Cortex of kidney (tissue), 1 donor: Measurements from ENCODE around the gene POLG.

Experiments
- DNase-seq: peaks from one replicate; lab custom pipeline; 2025; lab: John Stamatoyannopoulos, UW

The POLG gene

DNA sequence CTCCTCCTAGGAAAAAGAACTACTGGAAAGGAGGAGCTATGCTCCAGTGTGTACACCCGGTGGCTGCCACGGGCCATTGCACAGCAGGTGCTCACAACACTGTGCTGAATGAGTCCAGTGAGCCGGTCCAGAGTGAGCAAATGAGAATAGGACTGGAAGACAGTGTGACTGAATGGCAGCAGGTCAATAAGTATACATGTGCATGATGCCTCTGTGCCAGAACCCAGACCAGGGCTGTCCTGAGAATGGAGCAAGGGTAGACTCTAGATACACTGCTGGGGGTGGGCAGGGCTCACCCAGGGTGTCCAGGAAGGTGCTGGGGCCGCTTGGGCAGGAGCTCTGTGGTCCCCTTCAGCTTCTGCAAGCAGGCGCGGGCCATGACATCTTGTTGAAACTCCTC, 8.3 kb downstream of the POLG start:
- no peak for DNase-seq

- DNase-seq: no peak
These were observed 9.4 kb downstream of the POLG start for GRCh38 chr15:89325039-89325803.

DNA sequence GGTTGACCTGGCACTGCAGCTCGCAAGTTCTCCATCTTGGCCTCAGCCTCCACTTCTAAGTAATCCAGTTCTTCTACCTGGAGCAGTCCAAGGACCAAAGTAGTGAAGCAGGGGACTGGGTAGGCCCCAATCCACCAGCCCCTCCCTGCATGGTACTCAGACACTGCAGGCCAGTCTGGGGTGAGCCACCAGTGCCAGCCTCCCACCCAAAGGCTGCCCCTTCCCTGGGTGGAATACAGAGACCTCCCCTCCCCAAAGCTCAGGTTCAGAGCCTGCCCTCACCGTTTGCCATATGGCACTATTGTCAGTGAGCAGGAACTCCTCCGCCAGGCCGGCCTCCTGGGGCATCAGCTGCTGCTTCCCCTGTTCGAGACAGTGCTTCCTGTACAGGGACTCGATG, 10.8 kb downstream of the POLG start:
- no peak for DNase-seq

DNA sequence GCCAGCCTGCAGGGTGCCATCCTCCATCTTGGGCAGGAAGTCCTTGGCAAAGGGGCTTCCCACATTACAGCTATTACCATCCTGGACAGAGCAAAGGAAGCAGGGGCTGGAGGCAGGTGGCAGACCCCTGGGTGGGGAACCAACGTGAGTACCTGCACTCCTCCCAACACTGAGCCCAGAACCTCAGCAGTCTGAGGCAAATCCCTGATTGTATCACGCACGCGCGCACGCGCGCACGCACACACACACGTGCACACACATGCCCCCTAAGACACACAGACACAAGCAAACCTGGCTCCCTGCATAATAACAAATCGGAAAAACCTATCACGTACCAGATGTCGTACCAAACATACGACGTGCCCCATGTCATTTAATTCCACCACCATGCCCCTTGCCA, 11.8 kb downstream of the POLG start:
- no peak for DNase-seq

GRCh38 chr15:89321521-89322410, 12.9 kb downstream of the POLG start:
- DNase-seq: no peak

GRCh38 chr15:89320200-89320599, 14.4 kb downstream of the POLG start:
- no peak for DNase-seq

- DNase-seq: no peak
These were observed 14.9 kb downstream of the POLG start for GRCh38 chr15:89319678-89320077.

GRCh38 chr15:89317186-89317720, 17.4 kb downstream of the POLG start:
- DNase-seq: no peak

- no peak for DNase-seq
These were observed 18.1 kb downstream of the POLG start for GRCh38 chr15:89316504-89316903.

DNA sequence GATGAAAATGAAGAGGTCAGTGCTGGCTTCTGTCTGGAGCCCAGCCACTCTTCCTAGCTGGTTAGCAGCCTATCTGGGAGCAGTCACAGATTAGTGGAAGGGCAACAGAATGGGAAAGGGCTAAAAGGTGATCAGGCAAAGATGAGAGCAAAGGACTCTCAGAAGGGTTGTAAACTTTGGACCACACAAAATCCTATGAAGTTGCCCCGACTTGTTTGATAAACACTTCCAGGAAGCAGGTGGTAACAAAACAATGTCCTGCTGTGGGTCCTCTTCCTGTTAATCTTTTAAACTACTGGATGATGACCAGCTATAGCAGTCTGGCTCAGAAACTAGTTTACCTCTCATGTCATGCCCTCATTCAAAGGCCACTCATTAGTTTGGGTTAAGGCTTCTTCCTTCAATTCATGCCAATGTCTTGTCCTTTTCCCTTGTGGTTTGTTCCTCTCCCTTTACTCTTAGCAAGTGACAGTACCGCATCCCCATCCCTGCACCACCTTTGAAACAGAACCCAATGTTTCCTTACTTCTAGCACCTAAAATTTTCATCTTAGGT, 19.2 kb downstream of the POLG start:
- no peak for DNase-seq

DNA sequence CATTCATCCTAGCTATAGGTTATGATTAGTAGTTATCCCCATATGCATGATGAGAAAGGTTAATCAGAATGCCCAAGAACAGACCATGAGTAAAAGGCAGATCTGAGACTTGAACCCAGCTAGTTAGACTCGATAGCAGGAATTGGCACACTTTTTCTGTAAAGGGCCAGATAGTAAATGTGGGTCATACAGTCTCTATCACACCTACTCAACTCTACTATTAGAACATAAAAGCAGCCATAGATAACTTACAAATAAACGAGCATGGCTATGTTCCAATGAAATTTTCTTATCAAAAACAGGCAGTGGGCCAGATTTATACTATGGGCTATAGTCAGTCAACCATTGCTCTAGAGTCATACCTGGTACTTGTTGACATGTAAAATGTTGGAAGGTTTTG, 24.6 kb downstream of the POLG start:
- DNase-seq: no peak

- no peak for DNase-seq
These were observed 26.4 kb downstream of the POLG start for GRCh38 chr15:89308236-89308635.

GRCh38 chr15:89307791-89308190, 26.8 kb downstream of the POLG start:
- no peak for DNase-seq

DNA sequence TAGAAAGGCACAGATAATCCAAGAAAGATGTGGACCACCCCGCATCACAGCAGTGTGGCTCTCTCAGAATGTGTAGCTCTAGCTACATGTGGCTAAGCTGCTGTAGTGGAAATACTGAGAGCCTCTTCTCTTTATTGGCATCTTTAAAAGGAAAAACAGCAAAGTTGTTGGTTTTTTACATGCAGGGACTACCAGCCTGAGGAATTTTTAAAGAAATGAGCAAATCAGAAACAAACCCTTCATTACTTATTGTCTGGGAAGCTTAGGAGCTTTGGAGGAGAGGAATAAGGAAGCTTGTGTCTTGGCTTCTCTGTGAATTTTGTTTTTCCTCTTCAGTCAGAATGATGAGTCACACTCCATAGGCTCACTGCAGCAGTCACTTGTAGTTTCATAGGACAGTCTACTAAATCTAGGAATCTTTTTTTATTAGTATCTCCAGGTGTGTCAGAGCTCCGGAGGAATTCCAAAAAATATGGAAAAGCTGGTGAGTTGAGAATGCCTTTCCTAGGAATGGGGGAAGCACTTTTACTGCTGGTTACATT, 27.5 kb downstream of the POLG start:
- DNase-seq: no peak

DNA sequence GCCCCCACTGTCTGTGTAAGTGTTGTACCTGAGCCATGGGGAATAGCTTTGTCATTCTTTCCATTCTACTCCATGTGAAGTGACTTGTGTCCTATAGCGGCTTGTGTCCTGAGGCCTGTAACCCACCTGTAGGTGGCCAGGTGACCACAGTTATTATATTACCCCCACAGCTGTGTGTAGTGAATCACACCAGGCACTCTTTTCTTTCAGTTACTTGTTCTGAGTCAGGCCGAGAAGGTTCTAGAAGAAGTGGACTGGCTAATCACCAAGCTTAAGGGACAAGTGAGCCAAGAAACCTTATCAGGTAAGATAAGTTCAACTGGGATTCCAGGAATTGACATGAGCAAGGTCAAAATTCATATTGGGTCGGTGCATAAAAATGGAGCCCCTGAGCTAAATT, 29.2 kb downstream of the POLG start:
- DNase-seq: no peak

GRCh38 chr15:89303986-89304385, 30.6 kb downstream of the POLG start:
- DNase-seq: no peak

- DNase-seq: no peak
These were observed 33.1 kb downstream of the POLG start for GRCh38 chr15:89301304-89302089.

- DNase-seq: no peak
These were observed 34.7 kb downstream of the POLG start for GRCh38 chr15:89299896-89300295.

DNA sequence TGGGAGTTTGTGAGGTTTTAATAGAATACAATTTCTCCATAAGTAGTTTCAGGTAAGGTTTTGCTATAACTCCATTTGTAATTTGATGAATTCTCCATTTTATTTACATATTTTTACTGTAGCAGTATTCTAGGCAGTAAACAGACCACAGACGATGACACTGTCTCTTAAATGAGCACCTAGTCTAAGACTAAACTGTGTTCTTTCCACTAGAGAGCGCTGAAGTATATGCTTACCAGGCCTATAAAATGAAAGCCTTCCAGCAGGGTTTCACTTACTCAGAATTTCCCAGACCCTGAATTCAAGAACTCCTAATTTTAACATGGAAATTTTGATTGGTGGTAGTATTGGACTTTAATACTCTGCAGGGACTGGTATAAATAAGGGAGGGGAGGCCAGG, 41.6 kb downstream of the POLG start:
- no peak for DNase-seq

DNA sequence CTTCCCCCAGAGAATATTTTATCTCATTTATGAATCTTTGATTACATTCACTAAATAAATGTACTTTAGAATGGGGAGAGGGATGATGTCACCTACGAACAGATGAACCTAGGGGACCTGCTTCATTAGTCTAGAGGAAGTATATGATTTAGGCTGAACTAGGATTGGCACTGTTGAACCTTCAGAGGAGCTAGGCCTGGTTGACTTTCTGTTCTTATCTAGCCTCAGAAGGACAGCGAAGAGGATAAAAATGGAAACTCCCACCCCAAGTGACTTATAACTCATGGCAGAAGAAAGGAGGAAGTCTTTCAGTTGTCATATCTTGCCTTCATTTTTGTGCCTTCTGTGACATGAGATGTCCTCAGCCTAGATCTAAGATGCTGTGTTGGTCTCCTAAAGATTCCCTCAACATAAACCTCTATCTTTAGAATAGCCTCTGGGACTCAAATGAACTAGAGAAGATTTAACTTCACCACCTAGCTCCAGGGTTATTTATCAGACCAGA, 42.6 kb downstream of the POLG start:
- DNase-seq: no peak

DNA sequence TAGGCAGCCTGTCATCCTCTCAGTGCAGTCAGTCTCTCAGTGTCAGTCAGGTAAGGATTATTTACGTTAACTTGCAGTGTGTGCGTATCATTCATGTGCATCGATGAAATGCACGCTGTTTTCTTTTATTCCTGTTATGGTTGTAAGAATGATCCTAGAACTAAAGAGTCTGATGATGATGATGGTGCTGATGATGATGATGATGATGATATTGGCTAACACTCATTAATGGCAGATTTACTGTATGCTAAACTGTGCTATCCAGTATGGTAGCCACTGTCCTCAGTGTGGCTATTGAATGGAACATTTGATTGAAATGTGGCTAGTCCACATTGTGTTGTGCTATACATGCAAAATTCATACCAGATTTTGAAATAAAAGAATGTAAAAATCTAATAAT, 51.4 kb downstream of the POLG start:
- no peak for DNase-seq
